Body of pancreas (tissue), 4 donors: ENCODE data around the gene MBP.

Source experiments
- CTCF ChIP-seq, 7 experiments: fragments of 450-650 bp in 4 of 7; fragments of 200-600 bp in 3 of 7; sonication (generic) in 3 of 7; IDR thresholded peaks; one replicate each; pipeline ENCODE4 v1.5.1; 2016 to 2019; ENCODE audit warnings: antibody characterized with exemption in 7 of 7
- POLR2A ChIP-seq, 3 donors: fragments of 450-650 bp; IDR thresholded peaks; one replicate each; pipeline ENCODE4 v1.6.1; 2016; ENCODE audit warnings: antibody characterized with exemption in 3 of 3, mild to moderate bottlenecking in 2 of 3

- TF ChIP-seq CTCF (IDR thresholded peaks at IDR 0.05): no peak
- TF ChIP-seq POLR2A (IDR thresholded peaks at IDR 0.05): no peak
Observed at GRCh38 chr18:76997951-76998808, 134.4 kb downstream of the MBP start.
